ENCODE results near the gene NEDD4L. TPM values are rescaled to one million over a fixed set of nuclear protein-coding genes. Genes with fewer than 3 reads are reported as not detected.
"Not testable (repeated sequence)": the region's sequence is repeated elsewhere in the genome, so short reads cannot be mapped to it uniquely, and the experiment has no call there.

The NEDD4L gene
- polyA plus RNA-seq, 4 donors: 97.0 to 165 (median 131) TPM

- DNase-seq (ENCODE audit: low read depth in 4 of 4, low spot score in 2 of 4): no peak
These were observed 100.8 kb downstream of the NEDD4L start for GRCh38 chr18:58144671-58145285.

GRCh38 chr18:58146099-58146498 lies 102.1 kb downstream of the NEDD4L start:
- DNase-seq (ENCODE audit: low read depth in 4 of 4, low spot score in 2 of 4): no peak

- no peak for DNase-seq (ENCODE audit: low read depth in 4 of 4, low spot score in 2 of 4)
These were observed 105.0 kb downstream of the NEDD4L start for GRCh38 chr18:58148954-58149471.

GRCh38 chr18:58150772-58151171 lies 106.7 kb downstream of the NEDD4L start:
- DNase-seq (ENCODE audit: low read depth in 4 of 4, low spot score in 2 of 4): no peak

- DNase-seq (ENCODE audit: low read depth in 4 of 4, low spot score in 2 of 4): no peak
These were observed 108.2 kb downstream of the NEDD4L start for GRCh38 chr18:58152216-58152615.

GRCh38 chr18:58152891-58153290 lies 108.9 kb downstream of the NEDD4L start:
- no peak for DNase-seq (ENCODE audit: low read depth in 4 of 4, low spot score in 2 of 4)

- no peak for DNase-seq (ENCODE audit: low read depth in 4 of 4, low spot score in 2 of 4)
These were observed 112.5 kb downstream of the NEDD4L start for GRCh38 chr18:58156516-58156915.

GRCh38 chr18:58157237-58157636 lies 113.2 kb downstream of the NEDD4L start:
- DNase-seq (ENCODE audit: low read depth in 4 of 4, low spot score in 2 of 4): no peak

GRCh38 chr18:58158008-58158407 lies 114.0 kb downstream of the NEDD4L start:
- DNase-seq (ENCODE audit: low read depth in 4 of 4, low spot score in 2 of 4): no peak

GRCh38 chr18:58158459-58158858 lies 114.4 kb downstream of the NEDD4L start:
- no peak for DNase-seq (ENCODE audit: low read depth in 4 of 4, low spot score in 2 of 4)

- DNase-seq (ENCODE audit: low read depth in 4 of 4, low spot score in 2 of 4): no peak
These were observed 117.6 kb downstream of the NEDD4L start for GRCh38 chr18:58161659-58162058.

GRCh38 chr18:58162127-58162526 lies 118.1 kb downstream of the NEDD4L start:
- no peak for DNase-seq (ENCODE audit: low read depth in 4 of 4, low spot score in 2 of 4)

- DNase-seq (ENCODE audit: low read depth in 4 of 4, low spot score in 2 of 4): no peak
These were observed 119.1 kb downstream of the NEDD4L start for GRCh38 chr18:58163004-58163590.

GRCh38 chr18:58166278-58166844 lies 122.3 kb downstream of the NEDD4L start:
- DNase-seq (ENCODE audit: low read depth in 4 of 4, low spot score in 2 of 4): no peak

GRCh38 chr18:58167073-58167472 lies 123.0 kb downstream of the NEDD4L start:
- DNase-seq (ENCODE audit: low read depth in 4 of 4, low spot score in 2 of 4): no peak

- no peak for DNase-seq (ENCODE audit: low read depth in 4 of 4, low spot score in 2 of 4)
These were observed 124.2 kb downstream of the NEDD4L start for GRCh38 chr18:58168221-58168620.

- no peak for DNase-seq (ENCODE audit: low read depth in 4 of 4, low spot score in 2 of 4)
These were observed 125.0 kb downstream of the NEDD4L start for GRCh38 chr18:58168993-58169392.

GRCh38 chr18:58169472-58169871 lies 125.4 kb downstream of the NEDD4L start:
- no peak for DNase-seq (ENCODE audit: low read depth in 4 of 4, low spot score in 2 of 4)

GRCh38 chr18:58170036-58170435 lies 126.0 kb downstream of the NEDD4L start:
- not testable (repeated sequence) for DNase-seq (ENCODE audit: low read depth in 4 of 4, low spot score in 2 of 4)

GRCh38 chr18:58172031-58172430 lies 128.0 kb downstream of the NEDD4L start:
- no peak for DNase-seq (ENCODE audit: low read depth in 4 of 4, low spot score in 2 of 4)

GRCh38 chr18:58174285-58174684 lies 130.3 kb downstream of the NEDD4L start:
- no peak for DNase-seq (ENCODE audit: low read depth in 4 of 4, low spot score in 2 of 4)

Measured in left renal cortex interstitium (tissue), 4 donors.